Fibroblast of skin of left quadriceps (primary cell): ENCODE data around the gene YY2.
"Not testable (repeated sequence)": the region's sequence is repeated elsewhere in the genome, so short reads cannot be mapped to it uniquely, and the experiment has no call there.

ENCODE experiments used
- DNase-seq, 2 experiments: peaks; one replicate each; pipeline ENCODE4 v3.0.0-alpha.2; 2013; ENCODE audit warnings: low read depth in 2 of 2

YY2 gene

DNA sequence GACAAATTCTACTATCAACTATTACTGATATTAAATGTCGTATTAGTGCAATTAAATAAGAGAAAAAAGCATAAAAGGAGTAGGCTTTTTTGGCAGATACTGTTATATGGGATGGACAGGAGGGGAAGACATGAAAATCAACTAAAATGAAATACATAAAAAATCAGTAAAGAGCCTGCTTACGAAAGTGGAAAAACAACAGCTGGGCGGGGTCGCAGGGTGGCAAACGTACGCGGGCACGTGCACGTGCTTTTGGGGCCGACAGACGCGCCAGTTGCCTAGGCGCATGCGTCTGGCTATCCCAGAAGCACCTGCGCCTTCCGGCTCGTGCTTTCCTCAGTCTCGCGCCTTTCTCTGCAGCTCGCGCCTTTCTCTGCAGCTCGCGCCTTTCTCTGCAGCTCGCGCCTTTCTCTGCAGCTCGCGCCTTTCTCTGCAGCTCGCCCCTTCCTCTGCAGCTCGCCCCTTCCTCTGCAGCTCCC is at the start of gene YY2:
Gene YY2 (plus strand): TSS at position 51 of the 479 bp plus-strand sequence. CDS start 498 bp downstream, outside the sequence.
- no peak for DNase-seq

DNA sequence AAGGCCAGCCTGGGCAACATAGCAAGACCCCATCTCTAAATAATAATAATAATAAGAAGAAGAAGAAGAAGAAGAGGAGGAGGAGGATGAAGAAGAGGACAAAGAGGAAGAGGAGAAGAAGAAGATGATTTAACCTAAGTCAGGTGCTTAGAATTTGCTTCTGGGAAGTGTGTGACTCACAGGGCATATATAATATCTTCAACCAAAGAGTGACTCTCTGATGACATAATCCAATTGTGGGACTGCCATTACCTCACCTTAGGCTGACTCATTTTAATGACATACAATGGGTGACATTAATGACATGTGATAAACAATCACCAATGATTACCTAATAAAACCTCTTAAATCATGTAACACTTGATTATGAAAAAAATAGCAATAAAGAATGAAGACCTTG is 49.1 kb upstream of the YY2 start:
- DNase-seq = no peak

DNA sequence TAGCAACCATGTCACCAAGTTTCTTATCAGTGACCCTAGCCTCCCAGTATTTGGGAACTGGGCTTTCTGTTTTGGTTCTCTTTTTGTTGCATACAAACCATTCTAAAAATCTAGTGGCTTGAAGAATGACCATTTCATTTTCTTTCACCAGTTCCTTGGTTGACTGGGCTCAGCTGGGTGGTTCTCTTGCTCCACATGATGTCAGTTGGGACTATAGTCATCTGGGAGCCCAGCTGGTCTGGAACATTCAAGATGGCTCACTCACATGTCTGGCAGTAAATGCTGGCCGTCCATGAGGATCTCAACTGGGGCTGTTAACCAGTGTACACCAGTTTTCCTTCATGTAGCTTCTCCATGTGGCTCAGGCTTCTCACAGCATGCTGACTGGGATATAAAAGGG is 44.0 kb upstream of the YY2 start:
- no peak for DNase-seq

DNA sequence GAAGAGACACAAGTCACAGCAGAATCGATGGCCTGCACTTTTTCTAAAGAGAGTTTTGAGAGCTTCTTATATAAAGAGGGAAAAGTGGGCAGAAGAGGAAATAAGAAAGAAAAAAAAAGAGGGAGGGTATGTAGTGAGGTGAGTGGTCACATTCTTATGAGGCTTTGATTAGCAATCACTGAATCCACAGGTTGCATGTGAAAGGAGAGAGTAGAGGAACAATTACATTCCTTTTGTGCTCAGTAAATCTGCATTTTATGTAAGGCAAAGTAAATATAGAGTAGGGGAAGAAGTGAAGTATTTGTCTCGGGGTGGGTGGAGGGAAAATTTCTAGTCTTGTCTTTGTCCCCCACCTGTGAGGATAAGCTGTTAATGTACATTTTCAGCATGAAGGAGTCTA is 43.2 kb upstream of the YY2 start:
- no peak for DNase-seq

DNA sequence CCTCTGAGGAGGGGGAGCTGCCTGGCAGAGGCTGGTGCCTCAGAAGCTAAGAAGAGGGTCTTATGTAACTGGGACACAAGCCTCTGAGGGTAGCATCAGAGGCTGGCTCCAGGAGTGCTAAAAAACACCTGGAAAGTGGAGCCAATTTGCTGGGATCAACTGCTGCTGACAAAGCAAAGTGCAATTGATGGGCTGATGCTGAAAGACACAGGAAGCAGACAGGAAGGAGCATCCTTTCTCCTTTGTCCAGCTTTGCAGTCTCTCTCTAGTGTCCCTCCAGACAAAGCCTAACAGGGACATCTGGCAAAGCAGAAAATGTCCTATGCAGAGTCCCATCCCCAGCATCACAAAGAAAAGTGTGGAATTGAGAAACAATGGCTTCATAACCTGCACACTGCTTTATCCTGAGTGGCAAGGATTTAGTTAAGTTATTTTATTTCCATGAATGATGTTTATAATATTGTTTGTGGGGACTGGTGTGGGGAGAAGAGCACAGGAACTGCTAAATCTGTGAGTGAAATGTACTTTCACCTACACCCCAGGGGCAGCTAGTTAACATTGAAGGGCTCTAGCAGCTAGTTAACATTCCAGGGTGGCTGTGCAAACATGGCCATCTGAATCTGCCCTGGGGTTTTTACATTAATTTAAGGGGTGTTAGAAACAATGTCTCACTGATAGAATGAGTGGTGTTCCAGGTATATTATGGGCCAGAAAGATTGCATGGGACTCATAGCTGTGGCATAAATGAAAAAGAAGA is 42.0 kb upstream of the YY2 start:
- DNase-seq = no peak

DNA sequence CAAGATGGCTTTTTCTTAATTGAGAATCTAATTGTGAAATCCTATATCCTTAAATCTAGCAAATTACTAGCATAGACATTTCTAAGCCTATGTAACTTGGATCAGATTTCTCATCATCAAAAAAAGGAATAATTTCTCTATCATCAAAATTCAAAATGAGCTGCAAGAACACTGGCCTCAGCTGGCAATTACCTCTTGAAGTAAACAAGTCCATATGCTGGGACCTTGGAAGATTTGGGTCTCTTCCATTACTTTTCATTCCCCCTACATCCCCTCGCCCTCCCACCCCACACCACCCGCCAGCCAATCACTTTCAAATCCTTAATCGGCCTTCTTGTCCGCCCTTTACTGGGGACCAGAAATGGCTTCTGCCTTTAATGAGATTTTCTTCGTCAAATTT is 39.7 kb upstream of the YY2 start:
- DNase-seq = no peak

DNA sequence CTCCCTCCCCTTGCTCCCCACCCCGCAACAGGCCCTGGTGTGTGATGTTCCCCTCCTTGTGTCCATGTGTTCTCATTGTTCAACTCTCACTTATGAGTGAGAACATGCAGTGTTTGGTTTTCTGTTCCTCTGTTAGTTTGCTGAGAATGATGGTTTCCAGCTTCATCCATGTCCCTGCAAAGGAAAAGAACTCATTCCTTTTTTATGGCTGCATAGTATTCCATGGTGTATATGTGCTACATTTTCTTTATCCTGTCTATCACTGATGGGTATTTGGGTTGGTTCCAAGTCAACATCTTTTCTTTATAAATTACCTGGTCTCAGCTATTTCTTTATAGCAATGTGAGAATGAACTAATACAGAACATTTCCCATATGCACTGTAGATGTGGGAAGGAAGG is 35.6 kb upstream of the YY2 start:
- not testable (repeated sequence) for DNase-seq

DNA sequence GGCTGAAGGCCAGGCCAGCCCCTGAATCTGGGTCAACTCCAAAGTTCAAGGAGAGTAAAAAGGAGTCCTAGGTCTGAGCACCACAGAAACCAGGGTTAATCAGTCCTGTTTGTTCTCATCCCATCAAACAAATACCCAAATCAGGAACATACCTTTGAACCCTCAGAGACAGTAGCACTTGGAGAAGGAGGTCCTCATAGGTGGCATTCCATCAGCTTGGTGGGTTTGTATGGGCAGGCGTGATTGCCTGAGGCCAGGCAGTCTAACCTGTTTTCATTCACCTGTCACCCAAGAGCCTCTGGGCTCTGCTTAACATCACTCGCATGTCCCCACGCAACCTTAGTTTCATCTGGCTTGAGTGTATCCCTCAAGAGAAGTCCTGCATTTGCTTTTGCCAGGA is 33.9 kb upstream of the YY2 start:
- DNase-seq = no peak

DNA sequence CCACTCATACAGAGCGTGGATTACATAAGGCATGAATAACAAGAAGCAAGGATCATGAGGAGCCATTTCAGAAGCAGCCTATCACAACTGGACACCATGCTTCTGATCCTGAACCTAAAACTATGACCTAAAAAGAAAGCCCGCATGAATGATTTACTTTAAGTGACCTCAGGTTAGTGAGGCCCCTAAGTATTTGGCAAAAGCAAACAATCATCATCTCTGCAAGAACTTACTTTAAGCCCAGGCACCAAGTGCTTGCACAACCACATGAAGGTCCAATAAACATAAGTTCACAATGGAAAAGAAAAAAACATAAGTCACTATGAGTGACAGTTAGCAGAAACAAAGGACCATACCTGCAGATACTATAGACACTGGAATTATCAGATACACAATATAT is 24.3 kb upstream of the YY2 start:
- DNase-seq = no peak

DNA sequence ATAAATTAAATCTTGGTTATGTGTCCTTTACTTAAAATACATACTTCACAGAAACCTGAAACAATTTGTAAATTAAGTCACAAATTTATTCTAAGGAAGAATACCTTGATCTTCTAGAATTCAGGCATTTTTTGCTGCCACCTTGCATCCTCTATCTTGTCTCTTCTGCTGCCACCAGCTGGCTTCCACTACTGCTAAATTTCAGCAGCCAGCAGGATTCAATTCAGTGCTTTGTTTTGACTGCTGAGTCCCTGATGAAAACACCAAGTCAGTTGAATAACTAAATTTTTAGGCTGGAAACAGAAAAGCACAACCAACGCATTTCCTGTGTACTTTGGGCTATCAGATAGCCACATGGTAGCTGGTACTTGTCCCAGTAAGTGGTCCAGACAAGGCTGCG is 18.7 kb upstream of the YY2 start:
- DNase-seq = no peak

DNA sequence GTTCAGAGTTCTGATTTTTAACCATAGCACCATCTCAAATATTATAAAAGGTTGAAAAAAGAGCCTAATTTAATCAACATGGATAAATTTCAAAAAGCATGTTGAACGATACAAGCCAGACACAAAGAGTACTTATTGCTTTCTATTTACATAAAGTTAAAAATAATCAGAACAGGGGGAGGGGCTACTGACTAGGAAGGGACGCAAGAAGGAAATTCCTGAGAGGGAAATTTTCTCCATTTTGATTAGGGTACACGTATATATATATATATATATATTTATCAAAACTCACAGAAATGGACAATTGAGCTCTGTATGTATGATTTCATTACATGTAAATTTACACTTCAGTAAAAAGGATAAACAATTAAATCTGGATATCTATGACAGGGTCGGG is 16.9 kb upstream of the YY2 start:
- no peak for DNase-seq

DNA sequence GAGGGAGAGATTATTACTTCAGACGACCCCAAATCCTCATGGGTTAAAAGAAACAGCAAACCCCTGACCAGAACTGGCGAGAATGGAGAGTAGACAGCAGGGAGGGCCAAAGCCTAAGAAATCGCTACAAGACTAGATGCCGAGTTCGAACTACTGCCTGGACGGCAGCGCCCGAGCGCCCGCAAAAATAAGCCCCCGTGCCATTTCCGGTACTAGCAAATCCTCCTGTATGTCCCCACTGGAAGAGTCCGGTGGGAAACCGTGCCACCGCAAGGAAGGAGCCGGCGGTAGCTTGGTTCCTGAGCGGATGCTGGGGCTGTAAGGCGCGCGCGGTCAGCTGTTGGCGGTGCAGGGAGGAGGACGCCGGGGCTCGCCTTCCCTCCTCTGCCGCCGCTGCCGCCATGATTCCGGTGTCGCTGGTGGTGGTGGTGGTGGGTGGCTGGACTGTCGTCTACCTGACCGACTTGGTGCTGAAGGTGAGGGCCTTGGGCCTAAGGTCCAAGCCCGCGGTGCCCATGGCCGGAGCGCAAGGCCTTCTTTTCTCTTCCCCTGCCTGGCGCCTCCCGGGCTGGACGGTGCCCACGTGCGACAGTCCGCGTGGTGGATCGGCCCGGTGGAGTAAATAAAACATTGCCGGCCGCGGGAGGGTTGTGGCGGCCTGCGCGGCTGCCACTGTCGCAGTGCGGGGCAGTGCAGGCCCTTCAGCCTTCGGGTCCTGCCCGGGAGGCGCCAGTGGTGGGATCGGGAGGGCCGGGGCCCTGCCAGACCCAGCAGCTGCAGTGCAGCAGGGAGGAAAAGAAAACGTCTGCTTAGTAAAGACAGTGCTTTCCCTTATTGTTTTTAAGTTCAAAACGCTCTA is 16.2 kb upstream of the YY2 start, which contains the start of gene MBTPS2:
Gene MBTPS2 (plus strand): TSS at position 284 of the 859 bp plus-strand sequence. CDS start 118 bp downstream, at position 402.
- peak; percentile 76 to 77 for DNase-seq

DNA sequence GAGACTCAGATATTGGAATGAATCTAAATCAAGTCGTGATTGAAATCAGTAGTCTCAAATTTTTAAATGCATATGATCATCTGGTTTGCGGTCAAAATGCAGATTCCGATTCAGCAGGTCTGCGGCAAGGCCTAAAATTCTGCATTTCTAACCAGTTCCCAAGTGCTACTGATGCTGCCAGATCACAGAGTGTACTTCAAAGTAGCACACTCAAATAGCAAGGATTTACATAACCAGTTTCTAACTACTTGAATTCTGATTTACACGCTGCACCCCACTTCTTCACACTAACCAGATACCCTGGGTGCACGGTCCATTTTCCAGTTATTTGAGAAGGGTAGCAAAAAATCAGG is 15.6 kb upstream of the YY2 start:
- DNase-seq = no peak

DNA sequence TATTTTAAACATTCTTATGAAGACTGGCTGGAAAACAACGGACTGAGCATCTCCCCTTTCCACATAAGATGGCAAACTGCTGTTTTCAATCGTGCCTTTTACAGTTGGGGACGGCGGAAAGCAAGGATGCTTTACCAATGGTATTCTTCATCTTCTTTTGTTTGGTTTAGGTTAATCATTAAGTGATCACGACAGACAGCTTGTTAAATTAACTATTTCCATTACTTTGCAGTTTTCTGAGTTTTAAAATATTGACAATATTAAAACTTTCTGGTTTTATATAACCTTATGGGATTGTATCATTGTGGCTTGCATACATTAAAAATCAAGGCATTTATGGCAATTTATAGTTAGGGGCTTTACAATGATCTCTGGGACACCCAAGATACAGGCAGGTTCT is 12.6 kb upstream of the YY2 start:
- no peak for DNase-seq

DNA sequence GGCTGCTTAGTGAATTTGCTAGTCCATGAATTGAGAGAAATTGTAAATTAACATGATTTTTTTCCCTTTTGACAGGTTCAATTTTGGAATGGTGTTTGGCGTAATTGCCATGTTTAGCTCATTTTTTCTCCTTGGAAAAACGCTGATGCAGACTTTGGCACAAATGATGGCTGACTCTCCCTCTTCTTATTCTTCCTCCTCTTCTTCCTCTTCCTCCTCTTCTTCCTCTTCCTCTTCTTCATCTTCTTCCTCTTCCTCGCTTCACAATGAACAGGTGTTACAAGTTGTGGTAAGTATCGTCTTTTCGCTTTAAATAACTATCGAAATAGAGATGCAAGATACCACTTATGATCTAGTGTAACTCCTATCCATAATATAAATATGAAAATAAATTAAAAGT is 10.7 kb upstream of the YY2 start:
- no peak for DNase-seq

DNA sequence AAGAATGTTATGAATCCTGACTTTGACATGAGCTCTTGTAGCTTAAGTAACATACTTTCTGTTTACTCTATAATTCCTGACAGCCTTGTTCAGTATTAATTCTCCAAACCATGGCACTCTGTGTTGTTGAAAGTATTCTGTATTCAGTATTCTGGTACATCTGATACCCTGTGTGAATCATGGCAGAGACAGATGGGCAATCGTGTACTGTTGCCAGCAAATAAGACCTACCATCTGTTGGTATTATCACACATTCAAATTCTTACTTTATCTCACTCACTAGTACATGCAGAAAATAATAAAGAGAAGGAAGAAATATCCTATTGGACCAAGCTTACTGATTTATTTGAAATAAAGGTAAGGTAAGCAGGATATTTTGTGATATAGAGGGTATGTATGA is 8.4 kb upstream of the YY2 start:
- DNase-seq = no peak

DNA sequence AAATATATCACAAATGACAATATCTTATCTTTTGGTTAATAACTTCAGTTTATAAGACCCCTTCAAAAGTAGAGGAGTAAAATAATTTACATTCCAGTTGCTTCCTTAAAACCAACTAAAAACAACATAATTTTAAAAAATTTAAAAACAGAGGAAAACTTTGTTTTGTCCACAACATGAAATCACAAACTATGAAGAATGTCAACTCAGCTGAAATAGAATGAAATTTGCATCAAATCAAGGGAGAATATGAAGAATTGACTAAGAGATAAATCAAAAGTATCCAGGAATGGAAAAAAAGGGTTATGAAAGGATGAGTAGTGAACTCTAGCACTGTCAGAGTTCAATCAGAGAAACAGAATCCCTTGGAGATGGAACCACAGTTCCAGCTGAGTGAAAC is 2.2 kb upstream of the YY2 start:
- DNase-seq = no peak

DNA sequence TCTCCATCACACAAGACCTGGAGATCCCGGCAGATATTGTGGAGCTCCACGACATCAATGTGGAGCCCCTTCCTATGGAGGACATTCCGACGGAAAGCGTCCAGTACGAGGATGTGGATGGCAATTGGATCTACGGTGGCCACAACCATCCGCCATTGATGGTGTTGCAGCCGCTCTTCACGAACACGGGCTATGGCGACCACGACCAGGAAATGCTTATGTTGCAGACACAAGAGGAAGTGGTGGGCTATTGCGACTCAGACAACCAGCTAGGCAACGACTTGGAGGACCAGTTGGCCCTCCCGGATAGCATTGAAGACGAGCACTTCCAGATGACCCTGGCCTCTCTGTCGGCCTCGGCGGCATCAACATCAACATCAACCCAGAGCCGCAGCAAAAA is 717 bp downstream of the YY2 start:
- DNase-seq = no peak

DNA sequence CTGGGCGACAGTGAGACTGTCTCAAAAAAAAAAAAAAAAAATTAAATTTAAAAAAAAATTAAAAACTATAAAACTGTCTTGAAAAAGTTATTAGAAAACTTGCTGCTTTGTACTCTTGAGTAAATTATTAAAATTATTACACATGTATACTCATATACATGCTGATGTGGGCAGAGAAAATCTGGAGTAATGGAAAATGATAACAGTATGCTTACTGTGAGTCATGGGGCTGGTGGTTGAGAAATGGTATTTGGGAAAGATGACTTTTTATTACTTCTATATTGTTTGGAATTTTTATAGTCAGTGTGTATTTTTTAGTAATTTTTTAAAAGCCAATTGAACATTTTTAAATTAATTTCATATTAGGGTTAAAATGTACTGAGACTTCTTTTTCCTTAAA is 7.5 kb downstream of the YY2 start:
- no peak for DNase-seq

DNA sequence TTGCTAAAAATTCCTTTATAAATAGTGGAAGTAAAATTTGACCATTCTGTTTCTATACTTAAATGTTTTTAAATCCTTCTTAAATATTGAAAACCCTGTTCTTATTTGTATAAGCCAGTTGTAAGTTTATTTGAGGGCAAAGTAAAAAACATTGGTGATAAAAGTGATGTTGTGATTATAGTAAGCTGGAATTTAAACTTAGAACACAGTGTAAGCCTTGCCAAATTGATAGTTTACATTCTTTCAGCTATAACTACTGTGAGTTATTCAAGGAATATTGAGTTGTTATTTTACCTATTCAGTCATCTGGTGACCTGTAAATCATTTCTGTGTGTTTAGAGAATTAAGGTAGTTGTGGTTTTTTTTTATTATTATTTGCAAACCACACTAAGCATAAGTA is 9.6 kb downstream of the YY2 start:
- peak in 1 of 2 experiments; percentile 10 for DNase-seq

DNA sequence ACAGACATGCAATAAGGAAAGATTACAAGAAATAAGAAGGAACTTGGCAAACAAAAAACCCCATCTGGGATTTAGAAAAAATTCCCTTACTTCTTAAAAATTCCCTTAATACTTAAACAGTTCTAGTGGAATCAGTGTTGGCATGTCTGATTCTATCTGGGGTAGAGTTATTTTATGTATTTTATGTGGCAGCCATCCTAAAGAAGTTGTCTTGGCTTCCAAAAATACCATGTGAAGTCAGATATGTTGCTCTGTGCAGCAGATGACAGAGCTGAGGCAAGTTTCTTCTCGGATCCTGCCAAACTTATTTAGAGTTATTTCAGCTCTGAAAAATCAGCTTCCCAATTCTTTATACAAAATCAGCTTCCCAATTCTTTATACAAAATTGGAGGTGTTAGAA is 14.7 kb downstream of the YY2 start:
- peak in 1 of 2 experiments; percentile 1 for DNase-seq

DNA sequence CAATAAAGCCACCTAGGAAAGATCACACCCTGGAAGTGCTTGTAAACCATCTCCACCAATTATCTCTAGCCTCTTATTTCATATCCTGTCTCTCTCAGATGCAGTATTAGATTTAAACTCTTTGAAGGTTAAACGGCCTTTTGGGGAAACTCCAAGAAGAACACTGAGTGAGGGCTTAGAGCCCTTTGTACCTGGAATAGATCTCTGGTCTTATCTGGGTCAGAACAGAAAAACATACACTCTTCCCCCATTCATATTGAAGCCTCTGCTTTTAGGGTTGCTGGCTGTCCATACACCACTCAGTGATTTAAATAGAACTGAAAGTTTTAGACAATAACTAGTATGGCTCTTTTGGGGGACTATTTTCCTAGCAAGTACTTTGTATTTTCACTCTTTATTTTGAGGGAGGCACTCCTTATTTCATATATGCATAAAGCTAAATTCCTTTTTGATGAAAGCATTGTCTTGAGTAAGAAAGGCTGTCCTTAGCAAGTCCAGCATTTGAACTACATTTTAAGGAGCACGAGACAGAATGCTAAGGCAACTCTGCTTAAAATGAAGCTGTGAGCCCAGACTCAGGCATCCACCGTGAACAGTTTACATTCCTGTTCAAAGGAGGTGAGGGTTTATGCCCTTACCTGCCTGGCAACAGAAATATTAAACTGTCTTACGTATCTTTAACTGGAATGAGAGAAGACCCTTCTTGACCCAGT is 17.4 kb downstream of the YY2 start:
- DNase-seq = no peak
